HCT116 (cell line): ENCODE results near the gene LY86. TPM values are rescaled to one million over a fixed set of nuclear protein-coding genes. Genes with fewer than 3 reads are reported as not detected.

ENCODE experiments used
- ATAC-seq: fragments of 200-7000 bp; cut with Tn5 transposase; 2 replicates; pipeline ENCODE4 v1.9.1; 2020; ENCODE audit warnings: mild to moderate bottlenecking, moderate library complexity
- BruUV-seq: library from RNA; stranded (reverse); fragments of 400-500 nt; replicated peaks from 2 replicates; lab custom pipeline; 2021; lab: Mats Ljungman, UMichigan
- CTCF ChIA-PET: fragments of 300-600 bp; sonication (Branson Sonifier 250); formaldehyde crosslinking; loops from one replicate; lab custom pipeline; 2021; ENCODE audit warnings: antibody characterized with exemption; lab: Charles Lee
- POLR2A ChIA-PET: fragments of 300-600, 350-600 bp; sonication (Branson Sonifier 250); formaldehyde crosslinking; loops from one replicate; lab custom pipeline; 2021; ENCODE audit warnings: antibody characterized with exemption; lab: Charles Lee
- RAD21 ChIA-PET, 2 experiments: fragments of 300-600 bp; sonication (Branson Sonifier 250); formaldehyde crosslinking; loops; one replicate each; lab custom pipeline; 2023; ENCODE audit warnings: low total read pairs in 2 of 2; ENCODE audit not compliant: uncharacterized antibody in 2 of 2, unreplicated experiment in 2 of 2, low non-redundant PET in 1 of 2; lab: Charles Lee
- DNase-seq: peaks from one replicate; pipeline ENCODE4 v3.0.0-alpha.2; 2010; ENCODE audit warnings: low read depth, low spot score
- H2AFZ ChIP-seq: fragments of 200-600 bp; shearing (Covaris generic), sonication (generic); 2 replicates; pipeline ENCODE4 v1.6.1; 2017; ENCODE audit warnings: low read depth, mixed run types, mixed read lengths, antibody characterized with exemption, low read length; ENCODE audit not compliant: poor library complexity, severe bottlenecking
- H3K27ac ChIP-seq: 2 replicates; pipeline ENCODE4 v1.5.1; 2012; ENCODE audit warnings: low read depth, low read length
- H3K27me3 ChIP-seq: fragments of 200-600 bp; sonication (generic); 2 replicates; pipeline ENCODE4 v1.6.1; 2016; ENCODE audit warnings: mixed run types, low read length, mixed read lengths; ENCODE audit not compliant: insufficient read depth
- H3K36me3 ChIP-seq, 2 experiments: fragments of 200-500 bp in 1 of 2; fragments of 200-600 bp in 1 of 2; sonication (Bioruptor generic) in 1 of 2; sonication (generic) in 1 of 2; 2 replicates each; pipeline versions ENCODE4 v1.5.1 to v1.6.1; 2014 to 2016; ENCODE audit warnings: low read length in 2 of 2, inconsistent platforms in 1 of 2, mixed read lengths in 1 of 2, mixed run types in 1 of 2; ENCODE audit not compliant: insufficient read depth in 2 of 2, control insufficient read depth in 1 of 2
- H3K4me1 ChIP-seq, 2 experiments: fragments of 200-600 bp in 1 of 2; sonication (generic) in 1 of 2; 2 replicates each; pipeline versions ENCODE4 v1.5.1 to v1.6.1; 2012 to 2017; ENCODE audit warnings: low read length in 2 of 2, inconsistent platforms in 1 of 2, mild to moderate bottlenecking in 1 of 2, mixed read lengths in 1 of 2, mixed run types in 1 of 2, moderate library complexity in 1 of 2; ENCODE audit not compliant: insufficient read depth in 2 of 2, control insufficient read depth in 1 of 2
- H3K4me2 ChIP-seq: fragments of 200-600 bp; sonication (generic); 2 replicates; pipeline ENCODE4 v1.6.1; 2017; ENCODE audit warnings: mixed run types, low read length, mixed read lengths
- H3K4me3 ChIP-seq, 2 experiments: fragments of 200-600 bp in 1 of 2; sonication (generic) in 1 of 2; replicated peaks in 1 of 2; 2 replicates each; pipeline ENCODE4 v1.5.1; 2011 to 2016; ENCODE audit warnings: low read length in 2 of 2, control low read depth in 1 of 2, low read depth in 1 of 2, mild to moderate bottlenecking in 1 of 2, mixed read lengths in 1 of 2, mixed run types in 1 of 2
- H3K79me2 ChIP-seq: fragments of 200-600 bp; sonication (generic); 2 replicates; pipeline ENCODE4 v1.6.1; 2017; ENCODE audit warnings: mild to moderate bottlenecking, mixed run types, low read length, moderate library complexity, mixed read lengths; ENCODE audit not compliant: insufficient read depth
- H3K9ac ChIP-seq: fragments of 200-600 bp; sonication (generic); 2 replicates; pipeline ENCODE4 v1.6.1; 2016; ENCODE audit warnings: low read length, mixed read lengths
- H3K9me2 ChIP-seq: fragments of 200-600 bp; sonication (generic), shearing (Covaris generic); 2 replicates; pipeline ENCODE4 v1.6.1; 2017; ENCODE audit warnings: mixed run types, mild to moderate bottlenecking, moderate library complexity; ENCODE audit not compliant: insufficient read depth
- H3K9me3 ChIP-seq, 2 experiments: fragments of 200-500 bp in 1 of 2; fragments of 200-600 bp in 1 of 2; sonication (Bioruptor generic) in 1 of 2; sonication (generic) in 1 of 2; 2 replicates each; pipeline ENCODE4 v1.6.1; 2014 to 2017; ENCODE audit warnings: low read length in 2 of 2, mixed read lengths in 2 of 2, inconsistent platforms in 1 of 2, low read depth in 1 of 2, mild to moderate bottlenecking in 1 of 2, mixed run types in 1 of 2, moderate library complexity in 1 of 2; ENCODE audit not compliant: control insufficient read depth in 1 of 2, insufficient read depth in 1 of 2
- H4K20me1 ChIP-seq: fragments of 200-600 bp; sonication (generic), shearing (Covaris generic); 2 replicates; pipeline ENCODE4 v1.6.1; 2017; ENCODE audit warnings: mixed run types, mild to moderate bottlenecking, moderate library complexity; ENCODE audit not compliant: insufficient read depth
- CBX3 ChIP-seq: IDR thresholded peaks from 2 replicates; pipeline ENCODE4 v1.6.1; 2012; ENCODE audit warnings: low read depth
- CEBPB ChIP-seq: IDR thresholded peaks from 2 replicates; pipeline ENCODE4 v1.6.1; 2012; ENCODE audit warnings: low read depth
- CTCF ChIP-seq, 3 experiments: fragments of 200-600 bp in 1 of 3; sonication (generic) in 1 of 3; IDR thresholded peaks in 2 of 3; conservative IDR thresholded peaks in 1 of 3; 2 replicates each; pipeline ENCODE4 v1.5.1; 2012 to 2017; ENCODE audit warnings: low read depth in 2 of 3, low read length in 2 of 3, antibody characterized with exemption in 1 of 3, borderline replicate concordance in 1 of 3, control low read depth in 1 of 3, mild to moderate bottlenecking in 1 of 3, mixed read lengths in 1 of 3, mixed run types in 1 of 3, moderate library complexity in 1 of 3; ENCODE audit not compliant: insufficient read depth in 1 of 3
- EGR1 ChIP-seq: IDR thresholded peaks from 2 replicates; pipeline ENCODE4 v1.6.1; 2012; ENCODE audit warnings: low read depth
- ELF1 ChIP-seq: IDR thresholded peaks from 2 replicates; pipeline ENCODE4 v1.6.1; 2012; ENCODE audit warnings: low read depth, borderline replicate concordance
- EZH2 ChIP-seq: fragments of 200-600 bp; sonication (generic); IDR thresholded peaks from 2 replicates; pipeline ENCODE4 v1.6.1; 2017; ENCODE audit warnings: antibody characterized with exemption, mixed run types
- EZH2phosphoT487 ChIP-seq: fragments of 200-600 bp; IDR thresholded peaks from 2 replicates; pipeline ENCODE4 v1.6.1; 2018; ENCODE audit warnings: antibody characterized with exemption, borderline replicate concordance
- FOSL1 ChIP-seq: IDR thresholded peaks from 2 replicates; pipeline ENCODE4 v1.6.1; 2012; ENCODE audit warnings: low read depth
- JUND ChIP-seq: IDR thresholded peaks from 2 replicates; pipeline ENCODE4 v1.6.1; 2012
- POLR2A ChIP-seq: IDR thresholded peaks from 2 replicates; pipeline ENCODE4 v1.7.0; 2011; ENCODE audit warnings: borderline replicate concordance; ENCODE audit not compliant: insufficient read depth, insufficient read length; ENCODE audit errors: extremely low read depth
- POLR2AphosphoS5 ChIP-seq: IDR thresholded peaks from 2 replicates; pipeline ENCODE4 v1.6.1; 2011; ENCODE audit warnings: mild to moderate bottlenecking, low read depth, low read length, moderate library complexity
- RAD21 ChIP-seq: IDR thresholded peaks from 2 replicates; pipeline ENCODE4 v1.6.1; 2012; ENCODE audit warnings: low read depth, mild to moderate bottlenecking
- SIN3A ChIP-seq: IDR thresholded peaks from 2 replicates; pipeline ENCODE4 v1.6.1; 2012; ENCODE audit warnings: low read depth
- SP1 ChIP-seq: IDR thresholded peaks from 2 replicates; pipeline ENCODE4 v1.6.1; 2012; ENCODE audit warnings: low read depth
- SRF ChIP-seq: IDR thresholded peaks from 2 replicates; pipeline ENCODE4 v1.6.1; 2012; ENCODE audit warnings: low read depth
- TCF7L2 ChIP-seq: IDR thresholded peaks from 2 replicates; pipeline ENCODE4 v1.7.0; 2011; ENCODE audit warnings: borderline replicate concordance, inconsistent platforms; ENCODE audit not compliant: insufficient read depth, insufficient read length; ENCODE audit errors: extremely low read depth
- YY1 ChIP-seq: IDR thresholded peaks from 2 replicates; pipeline ENCODE4 v1.6.1; 2011; ENCODE audit warnings: low read length, low read depth, moderate library complexity, mild to moderate bottlenecking; ENCODE audit not compliant: insufficient replicate concordance; ENCODE audit errors: extremely low read depth
- ZFX ChIP-seq: fragments of 450-650 bp; IDR thresholded peaks from 2 replicates; pipeline ENCODE4 v1.6.1; 2017
- ZNF274 ChIP-seq: fragments of 200-500 bp; sonication (Bioruptor generic); IDR thresholded peaks from 2 replicates; pipeline ENCODE4 v1.6.1; 2014; ENCODE audit warnings: mild to moderate bottlenecking, low read depth, low read length, inconsistent platforms
- intact Hi-C: fragments of 100-400 bp; cut with micrococcal nuclease; formaldehyde crosslinking; loops from 2 replicates; pipeline ENCODE4 v1.10.0; 2022
- total RNA-seq: library from RNA; stranded (reverse); gene quantifications from one replicate; pipeline ENCODE4 v1.2.1, GENCODE V29; 2021; ENCODE audit not compliant: unreplicated experiment
- TF ChIP-seq, protein P1 (sequence below): IDR thresholded peaks from 2 replicates; pipeline ENCODE4 v1.6.1; 2012
- TF ChIP-seq, protein P2 (sequence below): IDR thresholded peaks from 2 replicates; pipeline ENCODE4 v1.6.1; 2012; ENCODE audit warnings: low read depth

The LY86 gene
- total RNA-seq, 1 experiment from 2014 or later: not detected

DNA sequence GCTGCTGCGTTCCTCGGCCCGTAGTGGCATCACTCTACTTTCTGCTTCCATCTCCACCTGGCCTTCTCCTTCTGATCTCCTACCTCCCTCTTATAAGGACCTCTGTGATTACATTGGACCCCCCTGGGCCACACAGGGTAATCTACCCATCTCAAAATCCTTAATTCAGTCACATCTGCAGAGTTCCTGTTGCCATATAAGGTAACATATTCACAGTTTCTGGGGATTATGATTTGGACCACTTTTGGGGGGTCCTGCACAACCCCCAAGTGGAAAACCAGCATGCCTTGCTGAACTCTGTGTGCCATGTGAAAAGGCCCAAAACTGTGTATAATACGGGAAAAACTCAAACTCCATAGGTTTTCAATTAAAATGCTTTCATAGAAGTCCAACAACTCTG, 51.1 kb downstream of the LY86 start (continued):
- no peak for TF ChIP-seq SP1
- TF ChIP-seq EGR1: no peak
- TF ChIP-seq CBX3: no peak
- TF ChIP-seq CTCF (IDR thresholded peaks at IDR 0.05 in 2 of 3, conservative IDR thresholded peaks at IDR 0.05 in 1 of 3; ENCODE audit: borderline replicate concordance in 1 of 3, insufficient read depth in 1 of 3, low read depth in 2 of 3, low read length in 2 of 3): no peak
- TF ChIP-seq YY1: no peak
- TF ChIP-seq EZH2: no peak
- TF ChIP-seq RAD21: no peak
- no peak for TF ChIP-seq TCF7L2
- no peak for TF ChIP-seq ZNF274
- TF ChIP-seq, protein P1, sequence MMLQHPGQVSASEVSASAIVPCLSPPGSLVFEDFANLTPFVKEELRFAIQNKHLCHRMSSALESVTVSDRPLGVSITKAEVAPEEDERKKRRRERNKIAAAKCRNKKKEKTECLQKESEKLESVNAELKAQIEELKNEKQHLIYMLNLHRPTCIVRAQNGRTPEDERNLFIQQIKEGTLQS: no peak

DNA sequence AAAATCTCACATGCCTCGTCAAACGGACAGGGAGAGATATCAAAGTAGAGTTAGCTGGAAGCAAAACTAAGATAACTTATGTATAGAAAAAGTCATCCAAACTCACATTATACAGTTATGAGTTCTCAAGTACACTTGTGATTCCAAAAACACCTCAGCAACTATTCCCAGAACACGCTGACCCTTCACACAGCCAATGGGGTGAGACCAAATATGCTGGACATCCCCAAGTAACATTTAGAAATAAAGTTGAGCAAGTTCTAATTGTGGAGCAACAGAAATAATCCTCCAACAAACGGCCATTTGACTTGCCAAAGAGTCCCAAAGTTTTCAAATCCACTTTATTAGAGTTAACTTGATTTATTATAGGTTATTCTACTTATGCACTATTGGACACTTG, 52.4 kb downstream of the LY86 start:
- no peak overlapping the region for H3K4me2 ChIP-seq
- intact Hi-C loops: no loop called here
- ChIA-PET CTCF (no interaction called here), RAD21 (no interaction called here)
- no peaks in the 10 kb centered on the region for H3K4me1 ChIP-seq
- H3K27ac ChIP-seq: no peak overlapping the region
- H3K9me3 ChIP-seq: no peaks in the 10 kb centered on the region
- H2AFZ ChIP-seq: no peak overlapping the region
- no peaks in the 10 kb centered on the region for H3K9me2 ChIP-seq
- no peak overlapping the region for H3K9ac ChIP-seq
- no peaks in the 10 kb centered on the region for H3K36me3 ChIP-seq
- TF ChIP-seq EZH2phosphoT487: no peak
- TF ChIP-seq EZH2: no peak
- TF ChIP-seq, protein P2, sequence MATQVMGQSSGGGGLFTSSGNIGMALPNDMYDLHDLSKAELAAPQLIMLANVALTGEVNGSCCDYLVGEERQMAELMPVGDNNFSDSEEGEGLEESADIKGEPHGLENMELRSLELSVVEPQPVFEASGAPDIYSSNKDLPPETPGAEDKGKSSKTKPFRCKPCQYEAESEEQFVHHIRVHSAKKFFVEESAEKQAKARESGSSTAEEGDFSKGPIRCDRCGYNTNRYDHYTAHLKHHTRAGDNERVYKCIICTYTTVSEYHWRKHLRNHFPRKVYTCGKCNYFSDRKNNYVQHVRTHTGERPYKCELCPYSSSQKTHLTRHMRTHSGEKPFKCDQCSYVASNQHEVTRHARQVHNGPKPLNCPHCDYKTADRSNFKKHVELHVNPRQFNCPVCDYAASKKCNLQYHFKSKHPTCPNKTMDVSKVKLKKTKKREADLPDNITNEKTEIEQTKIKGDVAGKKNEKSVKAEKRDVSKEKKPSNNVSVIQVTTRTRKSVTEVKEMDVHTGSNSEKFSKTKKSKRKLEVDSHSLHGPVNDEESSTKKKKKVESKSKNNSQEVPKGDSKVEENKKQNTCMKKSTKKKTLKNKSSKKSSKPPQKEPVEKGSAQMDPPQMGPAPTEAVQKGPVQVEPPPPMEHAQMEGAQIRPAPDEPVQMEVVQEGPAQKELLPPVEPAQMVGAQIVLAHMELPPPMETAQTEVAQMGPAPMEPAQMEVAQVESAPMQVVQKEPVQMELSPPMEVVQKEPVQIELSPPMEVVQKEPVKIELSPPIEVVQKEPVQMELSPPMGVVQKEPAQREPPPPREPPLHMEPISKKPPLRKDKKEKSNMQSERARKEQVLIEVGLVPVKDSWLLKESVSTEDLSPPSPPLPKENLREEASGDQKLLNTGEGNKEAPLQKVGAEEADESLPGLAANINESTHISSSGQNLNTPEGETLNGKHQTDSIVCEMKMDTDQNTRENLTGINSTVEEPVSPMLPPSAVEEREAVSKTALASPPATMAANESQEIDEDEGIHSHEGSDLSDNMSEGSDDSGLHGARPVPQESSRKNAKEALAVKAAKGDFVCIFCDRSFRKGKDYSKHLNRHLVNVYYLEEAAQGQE: no peak
- TF ChIP-seq RAD21: no peak
- TF ChIP-seq, protein P1: no peak
- no peak for TF ChIP-seq SP1
- TF ChIP-seq CBX3: no peak
- TF ChIP-seq ZNF274: no peak
- TF ChIP-seq TCF7L2: no peak
- no peak for TF ChIP-seq SIN3A
- TF ChIP-seq YY1: no peak
- no peak for TF ChIP-seq POLR2A
- TF ChIP-seq FOSL1: no peak
- no peak for TF ChIP-seq JUND
- no peak for TF ChIP-seq SRF
- no peak for TF ChIP-seq ZFX
- TF ChIP-seq CEBPB: no peak
- TF ChIP-seq POLR2AphosphoS5: no peak
- no peak for TF ChIP-seq ELF1
- TF ChIP-seq EGR1: no peak
- TF ChIP-seq, all 23 proteins: peak for 0
- Histone ChIP-seq H3K4me3 (no peak overlapping the region), H4K20me1 (no peaks in the 10 kb centered on the region), H3K79me2 (no peaks in the 10 kb centered on the region), H3K27me3 (peaks cover 16% of the 10 kb centered on the region)
- POLR2A ChIA-PET: no interaction called here
- DNase-seq (no peak), ATAC-seq (no peak)
- no TSS peak for BruUV-seq
